OCI-LY1 (cell line): ENCODE data around the gene SLMAP.

Source experiments
- CTCF ChIP-seq: fragments of 200-600 bp; sonication (generic), shearing (Covaris generic); IDR thresholded peaks from 2 replicates; pipeline ENCODE4 v1.5.1; 2017; ENCODE audit warnings: mild to moderate bottlenecking, antibody characterized with exemption, low read length, moderate library complexity, mixed read lengths
- EZH2 ChIP-seq: fragments of 200-600 bp; sonication (generic), shearing (Covaris generic); IDR thresholded peaks from 2 replicates; pipeline ENCODE4 v1.8.0; 2017; ENCODE audit warnings: borderline replicate concordance, mixed run types, mild to moderate bottlenecking, antibody characterized with exemption, low read length, moderate library complexity, mixed read lengths

- TF ChIP-seq CTCF, result no peak
- no peak for TF ChIP-seq EZH2
Measured at GRCh38 chr3:57952651-57953050, 196.5 kb downstream of the SLMAP start.
